ENCODE data around the gene TASP1.

DNA sequence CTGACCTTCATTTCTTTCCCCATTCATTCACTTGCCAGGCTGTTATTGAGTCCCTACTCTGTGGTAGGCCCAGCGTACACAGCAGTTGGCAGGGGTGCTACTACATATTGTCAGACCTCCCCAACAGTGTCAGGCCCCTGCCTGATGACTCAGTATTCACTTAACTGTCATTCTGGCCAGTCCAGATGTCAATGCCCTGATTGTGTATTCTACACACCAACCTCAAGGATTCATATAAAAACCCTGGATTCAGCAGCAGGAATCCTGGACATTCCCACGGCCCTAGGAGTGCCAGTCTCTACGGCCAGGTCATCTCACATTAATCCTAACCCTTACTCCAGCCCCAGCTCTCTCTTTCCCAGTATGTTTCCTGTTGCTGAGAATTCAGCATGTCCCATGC, 151.5 kb downstream of the TASP1 start:
- TF ChIP-seq CTCF (IDR thresholded peaks at IDR 0.05; ENCODE audit: insufficient read depth, low read length, poor library complexity, severe bottlenecking) (no peak), EZH2phosphoT487 (conservative IDR thresholded peaks at IDR 0.05; ENCODE audit: low read length) (no peak)
